GM06990 (cell line): ENCODE measurements around the gene ING2.
A peak's percentile ranks its signal among the peaks of the same experiment; 100 is the strongest.

Source experiments
- DNase-seq: peaks from one replicate; pipeline ENCODE4 v3.0.0-alpha.2; 2011; ENCODE audit not compliant: insufficient read length; ENCODE audit errors: extremely low read depth
- H3K27me3 ChIP-seq: replicated peaks from 2 replicates; pipeline ENCODE4 v1.6.0; 2011; ENCODE audit warnings: low read length; ENCODE audit not compliant: control insufficient read depth, insufficient read depth
- H3K36me3 ChIP-seq: 2 replicates; pipeline ENCODE4 v1.5.1; 2011; ENCODE audit warnings: low read length; ENCODE audit not compliant: control insufficient read depth, insufficient read depth
- H3K4me3 ChIP-seq: replicated peaks from 2 replicates; pipeline ENCODE4 v1.5.1; 2011; ENCODE audit warnings: low read depth, mild to moderate bottlenecking, control low read depth, low read length
- TF ChIP-seq, protein P1 (sequence below): IDR thresholded peaks from 2 replicates; pipeline ENCODE4 v1.5.1; 2011; ENCODE audit warnings: low read length, control low read depth, mild to moderate bottlenecking, inconsistent platforms; ENCODE audit not compliant: insufficient read depth, poor library complexity, severe bottlenecking

The ING2 gene

DNA sequence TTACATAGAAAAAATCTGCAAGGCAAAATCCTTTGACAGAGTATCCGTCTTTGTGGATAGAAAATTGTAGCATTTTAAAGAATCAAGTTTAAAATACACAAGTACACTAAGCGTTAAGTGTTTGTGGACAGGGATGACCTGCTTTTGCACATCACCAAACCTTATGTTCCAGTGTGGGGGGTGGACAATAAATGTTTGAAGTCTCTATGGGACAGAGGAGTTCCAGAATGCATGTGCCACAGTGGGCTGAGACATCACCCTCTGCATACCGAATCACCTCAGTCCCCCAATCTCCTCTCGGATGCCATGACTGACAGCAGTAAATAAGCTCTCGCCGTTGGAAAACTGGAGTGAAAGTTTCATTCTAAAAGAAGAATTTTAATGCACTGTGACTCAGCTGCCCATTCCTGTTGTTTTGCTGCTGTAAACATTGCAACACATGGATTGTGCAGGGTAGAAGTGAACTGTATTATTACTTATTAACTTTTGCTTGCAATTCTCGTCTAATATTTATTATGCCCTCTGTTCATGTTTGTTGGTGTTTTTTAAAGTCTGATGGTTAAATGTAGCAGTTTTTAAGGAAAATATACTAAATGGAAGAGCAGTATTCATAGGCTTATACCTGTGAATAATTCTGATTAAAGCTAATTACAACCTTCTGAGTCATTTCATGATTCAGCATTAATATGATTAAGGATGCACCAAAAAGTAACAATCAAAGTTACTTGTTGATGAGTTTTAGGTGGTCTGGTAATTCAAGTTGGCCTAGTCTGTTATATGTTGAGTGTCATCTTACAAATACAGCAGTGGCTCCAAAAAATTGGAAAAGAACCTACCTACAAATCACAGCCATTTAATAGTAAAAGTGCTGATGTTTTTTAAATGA is 36.4 kb upstream of the ING2 start:
- Histone ChIP-seq H3K27me3 (no peaks in the 10 kb centered on the region), H3K4me3 (no peak overlapping the region), H3K36me3 (no peaks in the 10 kb centered on the region)
- DNase-seq, result no peak
- TF ChIP-seq, protein P1, sequence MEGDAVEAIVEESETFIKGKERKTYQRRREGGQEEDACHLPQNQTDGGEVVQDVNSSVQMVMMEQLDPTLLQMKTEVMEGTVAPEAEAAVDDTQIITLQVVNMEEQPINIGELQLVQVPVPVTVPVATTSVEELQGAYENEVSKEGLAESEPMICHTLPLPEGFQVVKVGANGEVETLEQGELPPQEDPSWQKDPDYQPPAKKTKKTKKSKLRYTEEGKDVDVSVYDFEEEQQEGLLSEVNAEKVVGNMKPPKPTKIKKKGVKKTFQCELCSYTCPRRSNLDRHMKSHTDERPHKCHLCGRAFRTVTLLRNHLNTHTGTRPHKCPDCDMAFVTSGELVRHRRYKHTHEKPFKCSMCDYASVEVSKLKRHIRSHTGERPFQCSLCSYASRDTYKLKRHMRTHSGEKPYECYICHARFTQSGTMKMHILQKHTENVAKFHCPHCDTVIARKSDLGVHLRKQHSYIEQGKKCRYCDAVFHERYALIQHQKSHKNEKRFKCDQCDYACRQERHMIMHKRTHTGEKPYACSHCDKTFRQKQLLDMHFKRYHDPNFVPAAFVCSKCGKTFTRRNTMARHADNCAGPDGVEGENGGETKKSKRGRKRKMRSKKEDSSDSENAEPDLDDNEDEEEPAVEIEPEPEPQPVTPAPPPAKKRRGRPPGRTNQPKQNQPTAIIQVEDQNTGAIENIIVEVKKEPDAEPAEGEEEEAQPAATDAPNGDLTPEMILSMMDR, result no peak

DNA sequence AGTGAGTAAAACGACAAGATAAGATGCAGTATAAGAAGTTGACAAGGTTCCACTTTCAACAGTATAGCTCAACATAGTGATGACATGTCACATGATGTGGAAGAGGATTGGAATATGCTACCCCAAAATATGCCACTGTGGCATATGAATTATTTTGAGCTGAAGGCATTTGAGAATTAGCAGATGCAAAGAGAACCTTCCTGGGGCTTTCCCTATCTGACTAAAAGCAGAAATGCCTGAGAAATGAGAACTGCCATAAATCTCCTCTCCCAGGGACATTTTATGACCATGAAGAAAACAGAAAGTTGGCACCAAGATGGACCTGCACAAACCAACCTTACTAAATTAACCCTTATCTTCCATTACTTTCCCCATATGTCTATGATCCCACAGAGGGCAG is 35.6 kb upstream of the ING2 start:
- no peak overlapping the region for H3K4me3 ChIP-seq
- no peaks in the 10 kb centered on the region for H3K27me3 ChIP-seq
- no peaks in the 10 kb centered on the region for H3K36me3 ChIP-seq
- DNase-seq, result no peak
- TF ChIP-seq, protein P1, result no peak

DNA sequence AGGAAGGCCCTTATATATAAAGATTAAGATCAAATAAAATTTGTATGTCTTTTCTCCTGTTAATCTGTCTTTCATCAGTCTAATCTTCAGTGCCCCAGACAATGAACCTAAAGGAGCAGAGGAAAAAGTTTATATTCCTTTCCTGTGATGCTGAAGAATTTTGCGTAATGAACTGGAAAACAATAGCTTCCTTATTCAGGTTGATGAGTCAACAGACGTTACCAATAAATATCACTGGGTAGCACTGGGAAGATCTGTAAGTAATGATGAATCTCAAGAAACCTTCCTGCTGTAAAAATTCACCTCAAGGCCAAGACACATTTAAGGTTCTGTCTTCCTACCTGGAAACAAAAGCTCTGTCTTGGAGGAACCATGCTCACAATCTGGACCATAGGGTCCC is 34.9 kb upstream of the ING2 start:
- no peaks in the 10 kb centered on the region for H3K27me3 ChIP-seq
- DNase-seq, result no peak
- H3K36me3 ChIP-seq, result no peaks in the 10 kb centered on the region
- no peak overlapping the region for H3K4me3 ChIP-seq
- TF ChIP-seq, protein P1, result no peak

DNA sequence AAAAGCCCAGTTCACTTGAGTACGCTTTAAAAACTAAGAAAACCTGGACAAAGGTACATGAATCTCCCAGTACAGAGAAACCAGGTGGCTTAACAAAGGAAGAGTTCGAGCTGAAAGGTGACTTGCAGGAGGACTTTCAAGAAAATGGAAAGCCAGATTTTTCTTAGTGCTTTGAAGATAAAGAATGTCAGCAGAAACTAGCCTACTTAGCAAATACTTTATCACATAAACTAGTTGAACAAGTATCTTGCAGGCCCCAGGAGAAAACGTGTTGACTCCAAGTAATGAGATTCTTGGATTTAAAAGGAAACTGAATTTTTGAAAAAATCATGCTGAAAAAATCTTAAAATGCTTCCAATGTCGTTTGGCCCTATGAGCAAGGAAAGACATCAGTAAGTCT is 34.0 kb upstream of the ING2 start:
- no peak for DNase-seq
- TF ChIP-seq, protein P1, result no peak
- Histone ChIP-seq H3K4me3 (no peak overlapping the region), H3K27me3 (no peaks in the 10 kb centered on the region), H3K36me3 (no peaks in the 10 kb centered on the region)

DNA sequence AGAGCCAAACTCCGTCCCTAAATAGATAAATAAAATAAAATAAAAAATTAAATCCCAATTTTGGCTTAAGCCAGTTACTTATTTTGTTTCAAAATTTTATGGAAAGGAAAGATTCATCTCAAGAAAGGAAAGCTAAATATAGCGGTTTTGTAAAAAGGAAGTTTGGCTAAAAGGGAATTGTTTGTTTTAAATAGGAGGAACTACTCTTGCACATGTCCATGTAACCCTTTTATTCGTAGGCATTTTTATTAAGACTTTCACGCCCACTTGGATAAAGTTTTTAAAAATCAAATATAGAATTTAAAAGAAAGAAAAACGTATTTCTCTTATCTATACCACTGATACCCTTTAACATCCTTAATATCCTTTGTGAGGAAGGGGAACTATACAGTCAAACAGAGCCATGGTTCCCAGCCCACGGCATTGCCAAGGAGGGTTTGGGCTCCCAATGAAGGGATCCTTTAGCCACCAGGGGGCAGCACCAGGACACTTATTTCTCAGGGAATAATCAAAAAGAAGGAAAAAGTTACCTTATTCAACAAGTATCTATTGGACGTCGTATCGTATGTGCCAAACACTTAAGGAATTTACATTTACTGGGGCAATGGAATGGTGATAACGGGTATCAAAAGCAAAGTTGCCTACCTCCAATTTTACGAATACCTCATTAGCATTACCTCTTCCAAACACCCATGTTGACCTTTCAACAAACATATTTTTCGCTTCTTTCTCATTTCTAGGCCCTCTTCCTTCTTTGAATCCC is 32.7 kb upstream of the ING2 start:
- Histone ChIP-seq H3K36me3 (no peaks in the 10 kb centered on the region), H3K27me3 (no peaks in the 10 kb centered on the region), H3K4me3 (no peak overlapping the region)
- TF ChIP-seq, protein P1, result peak; percentile 77
- DNase-seq, result no peak
